ENCODE data around the gene PM20D2.
A peak's percentile ranks its signal among the peaks of the same experiment; 100 is the strongest.
"Not testable (repeated sequence)": the region's sequence is repeated elsewhere in the genome, so short reads cannot be mapped to it uniquely, and the experiment has no call there.

PM20D2 gene

GRCh38 chr6:89117211-89118108, 28.4 kb upstream of the PM20D2 start, which contains the start of gene SRSF12:
Gene SRSF12, minus strand, starts transcription at chr6:89118071. Its CDS starts 184 bp downstream, at chr6:89117887.
- DNase-seq (ENCODE audit: low spot score) = peak; percentile 92
- no peak for TF ChIP-seq CTCF (IDR thresholded peaks at IDR 0.05; ENCODE audit: extremely low read depth, missing control alignments)

DNA sequence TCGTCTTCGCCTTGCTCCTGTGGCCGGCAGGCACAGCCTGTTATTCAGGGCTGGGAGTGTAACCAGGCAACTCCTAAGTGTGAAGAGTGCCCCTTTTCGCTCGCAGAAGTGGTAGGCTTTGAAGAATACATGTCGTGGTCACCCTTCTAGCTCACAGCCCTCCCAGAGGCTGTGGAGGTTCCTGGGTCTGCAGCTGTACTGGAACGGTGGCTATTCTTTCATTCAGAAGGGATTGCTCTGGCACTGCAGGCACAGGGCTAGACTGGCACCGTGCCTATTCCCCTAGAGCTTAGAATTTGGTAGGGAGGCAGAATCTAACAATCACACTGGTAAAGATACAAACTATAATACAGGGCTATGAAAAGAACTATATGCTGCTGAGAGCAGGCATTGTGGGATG, 26.9 kb upstream of the PM20D2 start:
- no peak for DNase-seq (ENCODE audit: low spot score)
- TF ChIP-seq CTCF (IDR thresholded peaks at IDR 0.05; ENCODE audit: extremely low read depth, missing control alignments) = no peak

DNA sequence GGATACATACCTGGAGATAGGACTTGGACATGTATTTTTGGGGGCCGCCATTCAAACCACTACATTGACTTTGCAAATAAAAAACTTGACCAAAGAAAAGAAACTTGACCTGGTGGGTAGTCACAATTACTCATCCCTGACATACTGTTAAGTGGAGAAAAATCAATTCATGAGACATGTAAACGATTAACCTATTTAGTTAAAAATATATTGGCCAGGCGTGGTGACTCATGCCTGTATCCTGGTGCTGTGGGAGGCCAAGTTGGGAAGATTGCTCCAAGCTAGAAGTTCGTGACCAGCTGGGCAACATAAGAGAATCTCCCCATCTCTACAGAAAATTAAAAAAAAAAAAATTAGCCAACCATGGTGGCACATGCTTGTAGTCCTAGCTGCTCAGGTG, 25.5 kb upstream of the PM20D2 start:
- no peak for TF ChIP-seq CTCF (IDR thresholded peaks at IDR 0.05; ENCODE audit: extremely low read depth, missing control alignments)
- no peak for DNase-seq (ENCODE audit: low spot score)

DNA sequence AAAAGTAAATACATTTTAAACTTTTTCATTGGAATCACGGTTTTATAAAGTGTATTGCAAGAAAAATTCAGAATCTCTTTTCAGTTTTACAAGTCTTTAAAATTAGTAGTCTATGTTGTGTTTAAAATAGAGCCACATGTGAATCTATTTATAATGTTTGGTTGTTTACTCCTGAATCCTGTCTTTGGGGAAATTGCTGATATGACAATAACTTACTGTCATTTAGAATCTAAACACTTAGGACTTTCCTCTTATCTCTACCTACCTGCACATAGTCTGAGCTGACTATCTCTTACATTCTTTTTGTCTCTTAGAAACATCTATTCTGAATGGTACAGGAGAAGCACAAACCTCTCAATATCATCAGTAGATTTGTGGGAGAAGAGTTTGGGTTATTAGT, 23.9 kb upstream of the PM20D2 start:
- no peak for DNase-seq (ENCODE audit: low spot score)
- TF ChIP-seq CTCF (IDR thresholded peaks at IDR 0.05; ENCODE audit: extremely low read depth, missing control alignments) = no peak

DNA sequence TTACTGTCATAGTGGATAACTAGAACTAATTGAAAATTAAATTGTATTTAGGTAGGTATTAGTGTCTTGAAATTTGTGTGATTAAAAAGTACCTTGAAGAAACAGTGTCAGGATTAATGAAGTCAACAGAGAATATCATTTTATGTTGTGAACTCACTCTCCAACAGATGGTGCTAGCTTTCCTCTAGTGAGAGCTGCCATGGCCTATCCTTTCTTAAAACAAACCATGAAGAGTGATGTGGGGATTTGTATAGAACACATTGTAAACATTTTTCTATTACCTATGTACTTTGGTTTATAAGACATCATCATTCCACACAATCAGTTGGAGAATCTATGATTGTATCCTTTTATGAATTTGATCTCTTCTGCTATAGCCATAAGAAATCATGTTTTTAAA, 23.2 kb upstream of the PM20D2 start:
- TF ChIP-seq CTCF (IDR thresholded peaks at IDR 0.05; ENCODE audit: extremely low read depth, missing control alignments) = peak; percentile 38
- peak; percentile 64 for DNase-seq (ENCODE audit: low spot score)

DNA sequence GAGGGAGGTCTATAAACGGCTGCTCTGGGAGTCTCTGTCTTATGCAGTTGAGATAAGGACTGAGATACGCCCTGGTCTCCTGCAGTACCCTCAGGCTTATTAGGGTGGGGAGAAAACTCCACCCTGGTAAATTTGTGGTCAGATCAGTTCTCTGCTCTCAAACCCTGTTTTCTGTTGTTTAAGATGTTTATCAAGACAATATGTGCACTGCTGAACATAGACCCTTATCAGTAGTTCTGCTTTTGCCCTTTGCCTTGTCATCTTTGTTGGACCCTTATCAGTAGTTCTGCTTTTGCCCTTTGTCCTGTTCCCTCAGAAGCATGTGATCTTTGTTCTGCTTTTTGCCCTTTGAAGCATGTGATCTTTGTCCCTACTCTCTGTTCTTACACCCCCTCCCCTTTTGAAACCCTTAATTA, 17.6 kb upstream of the PM20D2 start:
- not testable (repeated sequence) for DNase-seq (ENCODE audit: low spot score)

DNA sequence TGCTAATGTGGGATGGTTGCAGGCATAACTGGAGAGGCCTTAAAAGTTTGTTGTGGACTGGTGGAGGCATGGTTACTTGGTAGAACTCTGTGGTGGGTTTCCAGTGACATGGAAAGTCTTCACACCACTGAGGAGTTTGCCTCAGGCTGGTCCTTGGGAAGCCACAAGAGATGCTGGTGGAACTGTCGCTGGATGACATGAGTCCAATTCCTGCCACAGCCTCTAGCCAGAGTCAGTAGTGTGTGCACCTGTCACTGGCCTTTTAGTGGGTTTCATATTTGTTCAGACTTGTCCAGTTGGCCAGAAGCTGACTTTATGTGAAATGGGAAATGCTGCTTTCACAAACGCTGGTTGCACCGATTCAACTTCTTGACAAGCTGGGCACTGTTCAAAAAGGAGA, 14.3 kb upstream of the PM20D2 start:
- TF ChIP-seq CTCF (IDR thresholded peaks at IDR 0.05; ENCODE audit: extremely low read depth, missing control alignments) = no peak
- no peak for DNase-seq (ENCODE audit: low spot score)

GRCh38 chr6:89132057-89132456, 13.8 kb upstream of the PM20D2 start:
- DNase-seq (ENCODE audit: low spot score) = no peak
- no peak for TF ChIP-seq CTCF (IDR thresholded peaks at IDR 0.05; ENCODE audit: extremely low read depth, missing control alignments)
